Fibroblast of lung (primary cell): Measurements from ENCODE around the gene TFDP2. TPM values are rescaled to one million over a fixed set of nuclear protein-coding genes. Genes with fewer than 3 reads are reported as not detected.
A peak's percentile ranks its signal among the peaks of the same experiment; 100 is the strongest.
"Not testable (repeated sequence)": the region's sequence is repeated elsewhere in the genome, so short reads cannot be mapped to it uniquely, and the experiment has no call there.

Experiments
- DNase-seq, 2 donors: peaks; one replicate each; pipeline versions ENCODE4 v3.0.0 to v3.0.0-alpha.2; 2010; ENCODE audit warnings: low read depth in 2 of 2
- H2AFZ ChIP-seq: 2 replicates; pipeline ENCODE4 v1.5.1; 2012; ENCODE audit warnings: low read length, control low read depth, inconsistent platforms
- H3K27ac ChIP-seq: 2 replicates; pipeline ENCODE4 v1.5.1; 2011; ENCODE audit warnings: low read length, control low read depth; ENCODE audit not compliant: insufficient read depth
- H3K27me3 ChIP-seq: 2 replicates; pipeline ENCODE4 v1.5.1; 2011; ENCODE audit warnings: mild to moderate bottlenecking, low read length; ENCODE audit not compliant: control insufficient read depth, insufficient read depth
- H3K36me3 ChIP-seq: 2 replicates; pipeline ENCODE4 v1.5.1; 2011; ENCODE audit warnings: low read length; ENCODE audit not compliant: control insufficient read depth, insufficient read depth
- H3K4me1 ChIP-seq: 2 replicates; pipeline ENCODE4 v1.5.1; 2011; ENCODE audit warnings: low read length; ENCODE audit not compliant: control insufficient read depth, insufficient read depth; ENCODE audit errors: extremely low read depth
- H3K4me2 ChIP-seq: 2 replicates; pipeline ENCODE4 v1.5.1; 2011; ENCODE audit warnings: low read length, control low read depth; ENCODE audit not compliant: insufficient read depth; ENCODE audit errors: extremely low read depth
- H3K4me3 ChIP-seq, 4 experiments: fragments of 200-600 bp in 1 of 4; sonication (generic) in 1 of 4; replicated peaks in 1 of 4; 2 replicates each; pipeline ENCODE4 v1.5.1; 2011 to 2016; ENCODE audit warnings: low read length in 4 of 4, low read depth in 3 of 4, mild to moderate bottlenecking in 3 of 4, control low read depth in 2 of 4, inconsistent platforms in 1 of 4, mixed read lengths in 1 of 4; ENCODE audit not compliant: insufficient read depth in 1 of 4; ENCODE audit errors: control extremely low read depth in 1 of 4
- H3K79me2 ChIP-seq: 2 replicates; pipeline ENCODE4 v1.5.1; 2012; ENCODE audit warnings: mild to moderate bottlenecking, low read length, inconsistent platforms; ENCODE audit not compliant: control insufficient read depth, insufficient read depth
- H3K9ac ChIP-seq: 2 replicates; pipeline ENCODE4 v1.5.1; 2011; ENCODE audit warnings: mild to moderate bottlenecking, low read length, control low read depth; ENCODE audit not compliant: insufficient read depth
- H3K9me3 ChIP-seq: 2 replicates; pipeline ENCODE4 v1.5.1; 2012; ENCODE audit warnings: low read depth, low read length; ENCODE audit not compliant: control insufficient read depth, insufficient read depth
- H4K20me1 ChIP-seq: 2 replicates; pipeline ENCODE4 v1.5.1; 2011; ENCODE audit warnings: low read length; ENCODE audit not compliant: control insufficient read depth, insufficient read depth; ENCODE audit errors: extremely low read depth
- EZH2 ChIP-seq: IDR thresholded peaks from 2 replicates; pipeline ENCODE4 v1.5.1; 2012; ENCODE audit warnings: low read length, control low read depth, mild to moderate bottlenecking; ENCODE audit errors: missing control alignments
- polyA plus RNA-seq, 2 donors: library from polyadenylated mRNA; depleted of rRNA in 1 of 2; stranded (reverse) in 1 of 2; unstranded in 1 of 2; fragments of >200 nt; gene quantifications; 2 replicates each; pipeline ENCODE4 v1.2.1, GENCODE V29; 2011 to 2012; ENCODE audit warnings: missing spikeins in 1 of 2
- total RNA-seq: library from RNA; depleted of rRNA; stranded (reverse); fragments of >200 nt; gene quantifications from 2 replicates; pipeline ENCODE4 v1.2.1, GENCODE V29; 2014
- TF ChIP-seq, protein P1 (sequence below), 2 donors: IDR thresholded peaks in 1 of 2; conservative IDR thresholded peaks in 1 of 2; 1 replicate in 1 of 2; 2 replicates in 1 of 2; pipeline ENCODE4 v1.5.1; 2011 to 2012; ENCODE audit warnings: low read length in 2 of 2, control low read depth in 1 of 2, inconsistent platforms in 1 of 2, low read depth in 1 of 2, mild to moderate bottlenecking in 1 of 2

Gene TFDP2
- total and polyA plus RNA-seq, 2 donors (not counting 1 experiment from before 2014, with no cell fraction given) = 25.1 to 83.7 TPM

DNA sequence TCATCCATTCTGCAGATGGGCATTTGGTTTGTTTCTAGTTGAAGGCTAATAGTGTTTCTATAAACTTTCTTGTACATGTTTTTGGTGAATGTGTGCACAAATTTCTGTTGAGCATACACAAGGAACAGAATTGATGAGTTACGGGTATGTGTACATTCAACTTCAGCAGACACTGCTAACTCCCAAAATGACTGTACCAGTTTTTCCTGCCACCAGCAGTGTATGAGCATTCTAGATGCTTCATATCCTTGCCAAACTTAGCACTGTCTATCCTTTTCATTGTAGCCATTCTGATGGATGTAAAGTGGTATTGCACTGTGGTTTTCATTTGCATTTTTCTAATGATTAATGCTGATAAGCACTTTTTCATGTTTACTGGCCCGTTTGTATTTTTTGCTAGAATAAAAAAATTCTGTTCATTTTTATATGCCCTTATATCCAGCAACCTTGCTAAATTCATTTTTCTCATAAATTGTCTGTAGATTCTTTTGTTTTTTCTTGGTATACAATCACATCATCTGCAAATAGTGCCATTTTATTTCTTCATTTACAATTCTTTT, 162.7 kb downstream of the TFDP2 start:
- no peaks in the 10 kb centered on the region for H3K36me3 ChIP-seq
- DNase-seq = peak in 1 of 2 donors; percentile 15
- no peaks in the 10 kb centered on the region for H3K79me2 ChIP-seq
- H3K4me1 ChIP-seq = no peaks in the 10 kb centered on the region
- H2AFZ ChIP-seq = no peak overlapping the region
- H3K27me3 ChIP-seq = no peaks in the 10 kb centered on the region
- no peak for TF ChIP-seq EZH2
- TF ChIP-seq, protein P1, sequence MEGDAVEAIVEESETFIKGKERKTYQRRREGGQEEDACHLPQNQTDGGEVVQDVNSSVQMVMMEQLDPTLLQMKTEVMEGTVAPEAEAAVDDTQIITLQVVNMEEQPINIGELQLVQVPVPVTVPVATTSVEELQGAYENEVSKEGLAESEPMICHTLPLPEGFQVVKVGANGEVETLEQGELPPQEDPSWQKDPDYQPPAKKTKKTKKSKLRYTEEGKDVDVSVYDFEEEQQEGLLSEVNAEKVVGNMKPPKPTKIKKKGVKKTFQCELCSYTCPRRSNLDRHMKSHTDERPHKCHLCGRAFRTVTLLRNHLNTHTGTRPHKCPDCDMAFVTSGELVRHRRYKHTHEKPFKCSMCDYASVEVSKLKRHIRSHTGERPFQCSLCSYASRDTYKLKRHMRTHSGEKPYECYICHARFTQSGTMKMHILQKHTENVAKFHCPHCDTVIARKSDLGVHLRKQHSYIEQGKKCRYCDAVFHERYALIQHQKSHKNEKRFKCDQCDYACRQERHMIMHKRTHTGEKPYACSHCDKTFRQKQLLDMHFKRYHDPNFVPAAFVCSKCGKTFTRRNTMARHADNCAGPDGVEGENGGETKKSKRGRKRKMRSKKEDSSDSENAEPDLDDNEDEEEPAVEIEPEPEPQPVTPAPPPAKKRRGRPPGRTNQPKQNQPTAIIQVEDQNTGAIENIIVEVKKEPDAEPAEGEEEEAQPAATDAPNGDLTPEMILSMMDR (conservative IDR thresholded peaks at IDR 0.05 in 1 of 2, IDR thresholded peaks at IDR 0.05 in 1 of 2; ENCODE audit: low read depth in 1 of 2, low read length in 2 of 2) = no peak
- no peak overlapping the region for H3K4me3 ChIP-seq
- no peak overlapping the region for H3K27ac ChIP-seq
- H3K9me3 ChIP-seq = no peaks in the 10 kb centered on the region
- H3K4me2 ChIP-seq = no peak overlapping the region
- no peaks in the 10 kb centered on the region for H4K20me1 ChIP-seq
- no peak overlapping the region for H3K9ac ChIP-seq

DNA sequence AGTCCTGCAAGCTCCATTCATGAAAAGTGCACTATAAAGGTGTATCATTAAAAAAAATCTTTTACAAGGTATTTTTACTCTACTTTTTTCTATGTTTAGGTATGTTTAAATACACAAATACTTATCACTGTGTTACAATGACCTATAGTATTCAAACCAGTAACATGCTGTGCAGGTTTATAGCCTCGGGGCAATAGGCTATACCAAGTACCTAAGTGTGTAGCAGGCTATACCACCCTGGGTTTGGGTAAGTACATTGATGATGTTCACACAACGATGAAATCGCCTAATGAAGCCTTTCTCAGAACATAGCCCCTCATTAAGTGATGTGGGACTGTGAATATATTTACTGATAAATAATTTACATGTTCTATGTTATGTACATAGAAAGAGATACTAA, 168.3 kb downstream of the TFDP2 start:
- no peaks in the 10 kb centered on the region for H3K4me1 ChIP-seq
- no peak overlapping the region for H3K4me3 ChIP-seq
- TF ChIP-seq, protein P1 (conservative IDR thresholded peaks at IDR 0.05 in 1 of 2, IDR thresholded peaks at IDR 0.05 in 1 of 2; ENCODE audit: low read depth in 1 of 2, low read length in 2 of 2) = no peak
- no peak for TF ChIP-seq EZH2
- no peak overlapping the region for H3K27ac ChIP-seq
- no peak overlapping the region for H3K9ac ChIP-seq
- no peaks in the 10 kb centered on the region for H4K20me1 ChIP-seq
- no peak overlapping the region for H2AFZ ChIP-seq
- H3K36me3 ChIP-seq = no peaks in the 10 kb centered on the region
- no peaks in the 10 kb centered on the region for H3K79me2 ChIP-seq
- no peak overlapping the region for H3K4me2 ChIP-seq
- H3K9me3 ChIP-seq = no peaks in the 10 kb centered on the region
- no peaks in the 10 kb centered on the region for H3K27me3 ChIP-seq
- no peak for DNase-seq

DNA sequence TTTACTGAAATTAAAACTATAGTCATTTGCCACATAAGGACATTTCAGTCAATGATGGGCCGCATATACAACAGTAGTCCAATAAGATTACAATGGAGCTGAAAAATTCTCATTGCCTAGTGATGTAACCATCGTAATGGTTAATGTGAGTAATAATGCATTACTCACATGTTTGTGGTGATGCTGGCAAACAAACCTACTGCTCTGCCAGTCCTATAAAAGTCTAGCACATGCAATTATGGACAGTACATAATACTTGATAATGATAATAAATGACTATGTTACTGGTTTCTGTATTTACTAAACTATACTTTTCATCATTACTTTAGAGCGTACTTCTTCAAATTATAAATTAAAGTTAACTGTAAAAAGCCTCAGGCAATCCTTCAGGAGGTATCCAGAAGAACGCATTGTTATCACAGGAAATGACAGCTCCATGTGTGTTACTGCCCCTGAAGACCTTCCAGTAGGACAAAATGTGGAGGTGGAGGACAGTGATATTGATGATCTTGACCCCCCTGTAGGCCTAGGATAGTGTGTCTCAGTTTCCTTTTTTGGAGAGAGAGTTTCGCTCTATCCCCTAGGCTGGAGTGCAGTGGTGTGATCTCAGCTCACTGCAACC, 170.2 kb downstream of the TFDP2 start:
- Histone ChIP-seq H3K4me3 (no peak overlapping the region), H3K27ac (no peak overlapping the region), H3K4me1 (no peaks in the 10 kb centered on the region), H3K9ac (no peak overlapping the region), H2AFZ (no peak overlapping the region), H4K20me1 (no peaks in the 10 kb centered on the region), H3K9me3 (no peaks in the 10 kb centered on the region), H3K27me3 (no peaks in the 10 kb centered on the region), H3K36me3 (no peaks in the 10 kb centered on the region), H3K79me2 (no peaks in the 10 kb centered on the region), H3K4me2 (no peak overlapping the region)
- peak; percentile 74 to 89 for DNase-seq
- TF ChIP-seq EZH2 = no peak
- TF ChIP-seq, protein P1 (conservative IDR thresholded peaks at IDR 0.05 in 1 of 2, IDR thresholded peaks at IDR 0.05 in 1 of 2; ENCODE audit: low read depth in 1 of 2, low read length in 2 of 2) = no peak

DNA sequence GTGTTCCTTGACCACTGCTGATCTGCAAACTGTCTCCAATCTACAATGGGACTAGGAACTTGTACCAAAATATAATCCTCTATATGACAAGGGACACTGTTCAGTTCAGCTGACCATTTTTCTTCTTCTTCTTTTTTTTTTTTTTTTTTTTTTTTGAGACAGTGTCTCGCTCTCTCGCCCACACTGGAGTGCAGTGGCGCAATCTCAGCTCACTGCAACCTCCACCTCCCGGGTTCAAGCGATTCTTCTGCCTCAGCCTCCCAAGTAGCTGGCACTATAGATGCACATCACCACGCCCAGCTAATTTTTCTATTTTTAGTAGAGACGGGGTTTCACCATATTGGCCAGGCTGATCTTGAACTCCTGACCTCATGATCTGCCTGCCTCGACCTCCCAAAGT, 174.6 kb downstream of the TFDP2 start:
- not testable (repeated sequence) for H3K4me2 ChIP-seq, H3K27me3 ChIP-seq, H2AFZ ChIP-seq, H3K79me2 ChIP-seq, H3K9me3 ChIP-seq, H3K9ac ChIP-seq, H3K36me3 ChIP-seq, H3K27ac ChIP-seq, H4K20me1 ChIP-seq, H3K4me3 ChIP-seq, H3K4me1 ChIP-seq, DNase-seq
